Stimulated activated CD8-positive, alpha-beta memory T cell treated with anti-CD3 and anti-CD28 coated beads, Interleukin-7, amount 100 ng/mL, for 24 hours (primary cell): ENCODE results near the gene AKR1A1.

ENCODE experiments used
- DNase-seq: peaks from one replicate; pipeline ENCODE4 v3.0.0-alpha.2; 2020; ENCODE audit warnings: low read depth

AKR1A1 gene

DNA sequence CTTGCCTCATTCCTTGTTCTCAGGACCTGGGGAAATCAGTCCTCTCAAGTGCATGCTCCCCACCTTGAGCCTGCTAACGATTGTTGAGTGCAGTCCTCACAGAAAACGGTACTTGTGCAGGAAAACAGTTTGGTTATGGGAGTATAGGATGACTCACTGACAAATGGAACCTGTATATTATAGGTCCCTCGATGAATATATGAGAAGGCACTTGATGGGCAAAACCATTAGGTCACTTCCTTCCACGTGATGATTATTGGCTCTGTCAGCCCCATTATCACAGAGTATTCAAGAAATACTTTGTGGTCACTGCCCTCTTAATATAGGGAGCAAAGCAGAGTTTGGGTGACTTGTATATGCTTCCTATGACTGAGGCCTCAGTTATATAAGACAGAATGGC, 67.0 kb downstream of the AKR1A1 start:
- DNase-seq: no peak

DNA sequence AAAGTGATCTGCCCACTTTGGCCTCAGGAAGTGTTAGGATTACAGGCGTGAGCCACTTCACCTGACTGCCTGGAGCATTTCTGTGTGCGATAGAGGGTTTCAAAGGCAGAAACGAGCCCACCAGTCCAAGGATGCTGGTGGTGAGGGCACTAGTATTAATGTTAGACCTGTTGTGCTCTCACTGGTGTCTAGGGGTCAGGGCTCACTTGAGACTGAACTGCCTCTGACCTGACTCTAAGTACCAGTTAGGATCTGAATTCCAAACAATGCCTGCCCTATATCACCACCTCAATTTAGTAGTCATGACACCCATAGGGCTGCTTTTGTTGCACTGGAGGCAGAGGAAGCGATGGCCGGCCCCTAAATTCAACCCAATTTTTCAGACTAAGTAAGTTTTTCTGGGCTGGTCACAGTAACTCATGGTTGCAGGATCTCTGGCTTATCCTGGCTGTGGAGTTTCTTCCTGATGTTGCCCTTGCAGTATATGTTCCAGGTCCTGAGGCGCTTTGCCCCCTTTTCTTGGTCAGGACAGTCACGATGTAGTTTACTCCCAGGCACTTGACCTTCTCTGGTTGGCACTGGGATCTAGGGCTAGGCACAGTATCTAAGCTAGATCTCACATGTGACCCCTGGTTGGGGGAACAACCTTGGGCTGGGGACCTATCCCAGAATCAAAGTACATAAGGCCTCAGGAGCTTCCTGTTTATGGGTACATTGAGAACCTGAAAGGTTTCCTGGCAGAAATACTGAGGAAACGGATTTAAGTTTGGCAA, 68.7 kb downstream of the AKR1A1 start:
- DNase-seq: no peak
